ENCODE data around the gene IFIT3. TPM values are rescaled to one million over a fixed set of nuclear protein-coding genes. Genes with fewer than 3 reads are reported as not detected.

Gene IFIT3
- polyA plus RNA-seq, 1 of the 3 experiments (the other 2 are of a cell fraction): 3.2 TPM

DNA sequence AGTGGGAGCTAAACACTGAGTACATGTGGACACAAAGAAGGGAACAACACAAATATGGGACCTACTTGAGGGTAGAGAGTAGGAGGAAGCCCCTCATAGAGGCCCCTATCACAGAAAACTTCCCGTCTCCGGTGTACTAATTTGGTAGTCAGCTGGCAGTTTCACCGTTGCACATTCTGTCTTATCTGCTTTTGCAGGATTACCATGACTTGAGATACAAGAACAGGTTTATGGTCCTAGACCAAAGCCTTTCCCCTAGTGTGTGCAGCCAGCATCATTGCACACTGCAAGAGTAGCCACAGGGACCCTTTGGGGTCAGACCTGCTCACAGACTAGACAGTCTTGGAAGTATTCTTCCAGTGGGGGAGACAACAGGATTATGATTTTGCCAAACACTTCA lies 44.2 kb downstream of the IFIT3 start (continued):
- no peak for TF ChIP-seq NRF1 (IDR thresholded peaks at IDR 0.05; ENCODE audit: low read depth, low read length)
- TF ChIP-seq, protein P1, sequence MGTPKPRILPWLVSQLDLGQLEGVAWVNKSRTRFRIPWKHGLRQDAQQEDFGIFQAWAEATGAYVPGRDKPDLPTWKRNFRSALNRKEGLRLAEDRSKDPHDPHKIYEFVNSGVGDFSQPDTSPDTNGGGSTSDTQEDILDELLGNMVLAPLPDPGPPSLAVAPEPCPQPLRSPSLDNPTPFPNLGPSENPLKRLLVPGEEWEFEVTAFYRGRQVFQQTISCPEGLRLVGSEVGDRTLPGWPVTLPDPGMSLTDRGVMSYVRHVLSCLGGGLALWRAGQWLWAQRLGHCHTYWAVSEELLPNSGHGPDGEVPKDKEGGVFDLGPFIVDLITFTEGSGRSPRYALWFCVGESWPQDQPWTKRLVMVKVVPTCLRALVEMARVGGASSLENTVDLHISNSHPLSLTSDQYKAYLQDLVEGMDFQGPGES (IDR thresholded peaks at IDR 0.05; ENCODE audit: low read depth, low read length): no peak

DNA sequence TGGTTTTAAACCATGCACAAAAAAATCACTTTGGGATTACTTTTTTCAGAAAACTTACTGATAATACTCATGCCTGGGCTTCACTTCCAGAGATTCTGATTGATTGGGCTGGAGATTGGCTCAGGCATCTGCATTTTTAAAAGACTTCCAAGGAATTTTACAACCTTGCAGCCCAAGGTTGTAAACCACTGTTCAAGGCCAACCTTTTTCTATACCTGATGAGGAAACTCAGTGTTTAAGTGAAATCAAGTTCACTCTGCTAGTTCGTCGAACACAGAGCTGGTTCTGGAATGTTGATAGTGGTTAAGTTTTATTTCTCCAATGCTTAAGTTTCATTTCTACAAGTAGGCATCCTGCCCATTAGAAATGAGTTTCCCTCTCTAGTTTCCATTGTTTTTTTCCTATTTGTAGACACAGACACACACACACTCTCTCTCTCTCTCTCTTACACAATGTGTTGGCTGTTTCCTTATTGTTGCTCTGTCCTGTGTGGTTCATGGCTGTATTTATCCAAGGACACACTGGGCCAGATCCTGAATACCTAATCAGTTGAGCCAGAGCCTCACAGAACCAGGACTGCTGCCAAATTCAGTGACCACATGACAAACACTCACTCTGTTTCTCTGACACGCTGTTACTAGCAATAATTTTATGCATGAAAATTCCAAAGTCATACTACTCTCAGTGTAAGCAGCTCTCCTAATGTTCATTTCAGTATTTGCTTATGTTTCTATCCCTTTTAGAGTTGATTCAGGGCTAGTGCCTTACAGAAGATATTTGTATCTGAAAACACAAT lies 46.3 kb downstream of the IFIT3 start:
- WGBS (ENCODE audit: low lambda C conversion rate): 73% methylated on average over 3 of the region's 3 CpGs
- H3F3A ChIP-seq (replicated peaks; ENCODE audit: insufficient read depth): peaks cover 4% of the 10 kb centered on the region
- H3K4me2 ChIP-seq: peak overlapping the region; percentile 36
- no peak overlapping the region for H3K9ac ChIP-seq
- H3K27me3 ChIP-seq (ENCODE audit: insufficient read depth): no peaks in the 10 kb centered on the region
- ChIA-PET POLR2A (interaction anchor here (0.9 kb wide), 1 partner anchor 90 kb away, joined by 3 read pairs; no protein-coding TSS in a partner anchor), CTCF (interaction anchor here (0.7 to 3.3 kb wide), 2 partner anchors 9 to 15 kb away, joined by 3 to 15 read pairs; no protein-coding TSS in a partner anchor)
- H3K79me2 ChIP-seq (ENCODE audit: insufficient read depth): no peaks in the 10 kb centered on the region
- peak overlapping the region; percentile 23; the same call in 1 of the 2 replicates for H2AFZ ChIP-seq (ENCODE audit: low read depth)
- no peaks in the 10 kb centered on the region for H3K9me3 ChIP-seq
- no peak overlapping the region for H3K4me3 ChIP-seq (ENCODE audit: low read depth in 2 of 2, low read length in 1 of 2)
- H3K4me1 ChIP-seq (ENCODE audit: control insufficient read depth in 1 of 2, insufficient read depth in 2 of 2, low read depth in 1 of 2, low read length in 1 of 2): peaks cover 12 to 22% of the 10 kb centered on the region in 2 experiments
- H3K36me3 ChIP-seq (replicated peaks in 1 of 2; ENCODE audit: control insufficient read depth in 1 of 2, insufficient read depth in 2 of 2, low read length in 1 of 2): no peaks in the 10 kb centered on the region
- H4K20me1 ChIP-seq (ENCODE audit: insufficient read depth): no peaks in the 10 kb centered on the region
- DNase-seq: peak; percentile 41
- H3K27ac ChIP-seq (ENCODE audit: low read depth in 2 of 2, low read length in 1 of 2): peak overlapping the region; percentile 57 to 92
- H3K9me2 ChIP-seq: no peaks in the 10 kb centered on the region
- TF ChIP-seq SMC3 (IDR thresholded peaks at IDR 0.05; ENCODE audit: low read depth, low read length) (0 out of 2 replicates have a peak, but pooled peaks have one; percentile 6), CHD2 (IDR thresholded peaks at IDR 0.05; ENCODE audit: low read length, partially characterized antibody) (no peak), MXI1 (IDR thresholded peaks at IDR 0.05; ENCODE audit: low read depth, low read length) (peak; percentile 43; the same call in 1 of the 2 replicates), TAF1 (IDR thresholded peaks at IDR 0.05; ENCODE audit: borderline replicate concordance, low read depth, low read length) (no peak), JUND (IDR thresholded peaks at IDR 0.05) (no peak), GATA2 (CRISPR knock-in tag; IDR thresholded peaks at IDR 0.05) (no peak), NFIC (IDR thresholded peaks at IDR 0.05; ENCODE audit: borderline replicate concordance) (peak; percentile 68), TCF12 (IDR thresholded peaks at IDR 0.05) (0 out of 2 replicates have a peak, but pooled peaks have one; percentile 26)
- TF ChIP-seq, protein P2, sequence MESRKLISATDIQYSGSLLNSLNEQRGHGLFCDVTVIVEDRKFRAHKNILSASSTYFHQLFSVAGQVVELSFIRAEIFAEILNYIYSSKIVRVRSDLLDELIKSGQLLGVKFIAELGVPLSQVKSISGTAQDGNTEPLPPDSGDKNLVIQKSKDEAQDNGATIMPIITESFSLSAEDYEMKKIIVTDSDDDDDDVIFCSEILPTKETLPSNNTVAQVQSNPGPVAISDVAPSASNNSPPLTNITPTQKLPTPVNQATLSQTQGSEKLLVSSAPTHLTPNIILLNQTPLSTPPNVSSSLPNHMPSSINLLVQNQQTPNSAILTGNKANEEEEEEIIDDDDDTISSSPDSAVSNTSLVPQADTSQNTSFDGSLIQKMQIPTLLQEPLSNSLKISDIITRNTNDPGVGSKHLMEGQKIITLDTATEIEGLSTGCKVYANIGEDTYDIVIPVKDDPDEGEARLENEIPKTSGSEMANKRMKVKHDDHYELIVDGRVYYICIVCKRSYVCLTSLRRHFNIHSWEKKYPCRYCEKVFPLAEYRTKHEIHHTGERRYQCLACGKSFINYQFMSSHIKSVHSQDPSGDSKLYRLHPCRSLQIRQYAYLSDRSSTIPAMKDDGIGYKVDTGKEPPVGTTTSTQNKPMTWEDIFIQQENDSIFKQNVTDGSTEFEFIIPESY (IDR thresholded peaks at IDR 0.05; ENCODE audit: borderline replicate concordance, low read depth): no peak
- TF ChIP-seq, protein P3, sequence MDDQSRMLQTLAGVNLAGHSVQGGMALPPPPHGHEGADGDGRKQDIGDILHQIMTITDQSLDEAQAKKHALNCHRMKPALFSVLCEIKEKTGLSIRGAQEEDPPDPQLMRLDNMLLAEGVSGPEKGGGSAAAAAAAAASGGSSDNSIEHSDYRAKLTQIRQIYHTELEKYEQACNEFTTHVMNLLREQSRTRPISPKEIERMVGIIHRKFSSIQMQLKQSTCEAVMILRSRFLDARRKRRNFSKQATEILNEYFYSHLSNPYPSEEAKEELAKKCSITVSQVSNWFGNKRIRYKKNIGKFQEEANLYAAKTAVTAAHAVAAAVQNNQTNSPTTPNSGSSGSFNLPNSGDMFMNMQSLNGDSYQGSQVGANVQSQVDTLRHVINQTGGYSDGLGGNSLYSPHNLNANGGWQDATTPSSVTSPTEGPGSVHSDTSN (IDR thresholded peaks at IDR 0.05): 0 out of 2 replicates have a peak, but pooled peaks have one; percentile 11
- TF ChIP-seq, protein P1 (IDR thresholded peaks at IDR 0.05; ENCODE audit: low read depth, low read length): no peak
- TF ChIP-seq, protein P4, sequence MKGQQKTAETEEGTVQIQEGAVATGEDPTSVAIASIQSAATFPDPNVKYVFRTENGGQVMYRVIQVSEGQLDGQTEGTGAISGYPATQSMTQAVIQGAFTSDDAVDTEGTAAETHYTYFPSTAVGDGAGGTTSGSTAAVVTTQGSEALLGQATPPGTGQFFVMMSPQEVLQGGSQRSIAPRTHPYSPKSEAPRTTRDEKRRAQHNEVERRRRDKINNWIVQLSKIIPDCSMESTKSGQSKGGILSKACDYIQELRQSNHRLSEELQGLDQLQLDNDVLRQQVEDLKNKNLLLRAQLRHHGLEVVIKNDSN (IDR thresholded peaks at IDR 0.05; ENCODE audit: borderline replicate concordance, low read depth): peak; percentile 22; the same call in 1 of the 2 replicates

Data from SK-N-SH (cell line).